HFF-Myc (cell line): Measurements from ENCODE around the gene HEATR5A.
"Not testable (repeated sequence)": the region's sequence is repeated elsewhere in the genome, so short reads cannot be mapped to it uniquely, and the experiment has no call there.

ENCODE experiments used
- DNase-seq: peaks from one replicate; pipeline ENCODE4 v3.0.0-alpha.2; 2011; ENCODE audit warnings: low read depth; ENCODE audit errors: extremely low read depth
- H3K4me3 ChIP-seq: replicated peaks from 2 replicates; pipeline ENCODE4 v1.5.1; 2011; ENCODE audit warnings: low read depth, mild to moderate bottlenecking, control low read depth, low read length
- CTCF ChIP-seq: IDR thresholded peaks from 2 replicates; pipeline ENCODE4 v1.5.1; 2012; ENCODE audit warnings: mild to moderate bottlenecking, low read depth, low read length, control low read depth; ENCODE audit errors: missing control alignments

HEATR5A gene

GRCh38 chr14:31256534-31257243, 163.7 kb downstream of the HEATR5A start:
- DNase-seq: no peak
- no peak for TF ChIP-seq CTCF
- H3K4me3 ChIP-seq: no peak overlapping the region

DNA sequence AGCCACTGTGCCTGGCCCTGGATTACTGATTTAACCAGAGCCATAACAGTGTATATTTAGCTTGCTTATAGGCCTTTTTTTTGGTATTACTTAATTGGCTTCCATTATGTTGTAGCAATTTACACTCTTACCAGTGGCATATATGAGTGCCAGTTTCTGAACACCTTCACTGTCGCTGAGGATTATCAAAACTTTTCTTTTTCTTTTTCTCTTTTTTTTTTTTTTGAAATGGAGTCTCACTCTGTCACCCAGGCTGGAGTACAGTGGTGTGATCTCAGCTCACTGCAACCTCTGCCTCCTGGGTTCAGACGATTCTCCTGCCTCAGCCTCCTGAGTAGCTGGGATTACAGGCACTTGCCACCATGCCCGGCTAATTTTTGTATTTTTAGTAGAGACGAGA, 164.4 kb downstream of the HEATR5A start:
- DNase-seq, H3K4me3 ChIP-seq: not testable (repeated sequence)

DNA sequence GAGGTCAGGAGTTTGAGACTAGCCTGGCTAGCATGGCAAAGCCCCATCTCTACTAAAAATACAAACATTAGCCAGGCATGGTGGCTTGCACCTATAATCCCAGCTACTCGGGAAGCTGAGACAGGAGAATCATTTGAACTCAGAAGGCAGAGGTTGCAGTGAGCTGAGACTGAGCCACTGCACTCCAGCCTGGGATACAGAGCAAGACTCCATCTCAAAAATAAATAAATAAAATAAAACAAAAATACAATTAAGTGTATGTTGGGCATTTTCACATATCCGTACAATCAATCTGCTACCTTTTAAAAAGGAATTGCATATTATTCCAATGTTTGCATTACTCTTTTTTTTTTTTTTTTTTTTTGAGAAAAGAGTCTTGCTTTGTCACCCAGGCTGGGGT, 165.1 kb downstream of the HEATR5A start:
- no peak for DNase-seq
- no peak for TF ChIP-seq CTCF
- H3K4me3 ChIP-seq: no peak overlapping the region

DNA sequence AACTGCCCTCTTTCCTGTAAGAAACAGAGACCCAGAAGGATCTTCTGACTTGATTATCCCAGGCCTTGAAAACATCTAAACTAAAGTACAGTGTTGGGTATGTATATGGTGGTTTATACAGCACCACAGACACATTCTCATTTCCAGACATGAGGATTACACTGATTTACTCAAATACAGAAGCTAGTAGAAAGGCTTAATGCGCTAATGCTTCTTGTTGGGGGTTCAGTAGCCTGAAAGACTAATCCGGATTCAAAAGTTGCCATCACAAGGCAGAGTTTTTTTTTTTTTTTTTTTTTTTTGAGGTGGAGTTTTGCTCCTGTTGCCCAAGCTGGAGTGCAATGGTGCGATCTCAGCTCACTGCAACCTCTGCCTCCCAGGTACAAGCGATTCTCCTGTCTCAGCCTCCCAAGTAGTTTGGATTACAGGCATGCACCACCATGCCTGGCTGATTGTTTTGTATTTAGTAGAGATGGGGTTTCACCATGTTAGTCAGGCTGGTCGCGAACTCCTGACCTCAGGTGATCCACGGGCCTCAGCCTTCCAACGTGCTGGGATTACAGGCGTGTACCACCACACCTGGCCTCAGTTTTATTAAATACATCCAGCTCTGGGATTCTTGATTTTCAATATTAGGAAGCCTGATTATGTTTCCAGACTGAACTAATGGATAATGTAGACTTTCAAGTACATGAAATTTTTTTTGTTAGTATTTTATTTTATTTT, 166.4 kb downstream of the HEATR5A start:
- TF ChIP-seq CTCF: no peak
- no peak for DNase-seq

GRCh38 chr14:31252865-31253264, 167.5 kb downstream of the HEATR5A start:
- DNase-seq: no peak
- no peak overlapping the region for H3K4me3 ChIP-seq
- no peak for TF ChIP-seq CTCF

More for the DNA sequence above, 166.4 kb downstream of the HEATR5A start:
- H3K4me3 ChIP-seq: no peak overlapping the region

DNA sequence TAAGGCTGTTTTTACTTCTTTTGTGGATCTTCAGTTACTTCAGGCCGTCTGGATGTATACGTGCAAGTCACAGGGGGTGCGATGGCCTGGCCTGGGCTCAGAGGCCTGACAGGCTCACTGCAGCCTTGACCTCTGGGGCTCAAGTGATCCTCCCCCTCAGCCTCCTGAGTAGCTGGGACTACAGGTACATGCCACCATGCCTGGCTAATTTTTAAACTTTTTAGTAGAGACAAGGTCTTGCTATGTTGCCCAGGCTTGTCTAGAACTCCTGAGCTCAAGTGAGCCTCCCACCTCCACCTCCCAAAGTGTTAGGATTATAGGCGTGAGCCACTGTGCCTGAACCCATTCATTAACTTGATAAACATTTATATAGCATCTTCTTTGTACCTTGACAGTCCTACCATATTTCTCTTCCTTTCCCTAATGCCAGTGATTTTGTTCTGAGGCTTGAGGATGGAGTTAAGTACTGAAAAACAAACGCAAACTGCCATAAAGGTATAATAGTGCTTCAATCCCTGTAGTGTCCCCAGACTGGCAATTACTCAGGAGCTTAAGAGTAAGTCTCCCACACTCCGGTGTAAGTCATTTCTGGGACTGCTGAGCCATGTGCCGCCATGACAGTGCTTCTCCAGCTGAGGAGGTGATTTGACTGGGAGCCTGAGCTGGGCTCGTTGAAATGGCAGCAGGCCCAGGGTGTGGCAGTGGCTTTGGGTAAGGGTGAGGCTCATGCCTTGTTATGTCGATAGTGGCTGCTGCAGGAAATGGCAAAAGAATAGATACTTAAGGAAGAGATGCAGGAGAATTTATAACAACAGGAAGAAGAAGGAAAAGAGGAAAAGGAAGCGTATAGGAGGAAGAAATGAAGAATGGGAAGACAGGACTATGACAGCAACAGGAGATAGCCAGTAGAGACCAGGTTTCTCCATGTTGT, 169.1 kb downstream of the HEATR5A start:
- H3K4me3 ChIP-seq: no peak overlapping the region
- no peak for DNase-seq
- no peak for TF ChIP-seq CTCF

- DNase-seq: no peak
- no peak for TF ChIP-seq CTCF
- no peak overlapping the region for H3K4me3 ChIP-seq
Observed at GRCh38 chr14:31244626-31245025, 175.7 kb downstream of the HEATR5A start.
